Measurements from ENCODE around the gene CHCT1.
"Not testable (repeated sequence)": the region's sequence is repeated elsewhere in the genome, so short reads cannot be mapped to it uniquely, and the experiment has no call there.

The CHCT1 gene

GRCh38 chr17:60401819-60402218, 20.5 kb upstream of the CHCT1 start:
- DNase-seq, result no peak

- DNase-seq, result no peak
Observed at GRCh38 chr17:60403523-60403810, 18.8 kb upstream of the CHCT1 start.

GRCh38 chr17:60403962-60404361, 18.3 kb upstream of the CHCT1 start:
- DNase-seq, result no peak

- no peak for DNase-seq
Observed at GRCh38 chr17:60406887-60407286, 15.4 kb upstream of the CHCT1 start.

GRCh38 chr17:60410001-60410400, 12.3 kb upstream of the CHCT1 start:
- DNase-seq, result no peak

GRCh38 chr17:60412701-60413100, 9.6 kb upstream of the CHCT1 start:
- no peak for DNase-seq

- DNase-seq, result no peak
Observed at GRCh38 chr17:60415146-60415545, 7.1 kb upstream of the CHCT1 start.

- no peak for DNase-seq
Observed at GRCh38 chr17:60416368-60416925, 5.8 kb upstream of the CHCT1 start.

- not testable (repeated sequence) for DNase-seq
Observed at GRCh38 chr17:60419003-60419402, 3.3 kb upstream of the CHCT1 start.

GRCh38 chr17:60419875-60420274, 2.4 kb upstream of the CHCT1 start:
- DNase-seq, result not testable (repeated sequence)

GRCh38 chr17:60421273-60422161, 772 bp upstream of the CHCT1 start:
- peak; percentile 48 to 68 for DNase-seq

- DNase-seq, result no peak
Observed at GRCh38 chr17:60423865-60424264, 1.6 kb downstream of the CHCT1 start.

GRCh38 chr17:60425626-60426025, 3.3 kb downstream of the CHCT1 start:
- DNase-seq, result no peak

GRCh38 chr17:60426596-60426995, 4.3 kb downstream of the CHCT1 start:
- no peak for DNase-seq

- not testable (repeated sequence) for DNase-seq
Observed at GRCh38 chr17:60428491-60428890, 6.2 kb downstream of the CHCT1 start.

- not testable (repeated sequence) for DNase-seq
Observed at GRCh38 chr17:60430561-60430960, 8.3 kb downstream of the CHCT1 start.

- not testable (repeated sequence) for DNase-seq
Observed at GRCh38 chr17:60433021-60433997, 11.0 kb downstream of the CHCT1 start.

GRCh38 chr17:60435244-60436167, 13.2 kb downstream of the CHCT1 start:
- DNase-seq, result peak; percentile 80 to 85

- no peak for DNase-seq
Observed at GRCh38 chr17:60436676-60437075, 14.4 kb downstream of the CHCT1 start.

- DNase-seq, result no peak
Observed at GRCh38 chr17:60439501-60439900, 17.2 kb downstream of the CHCT1 start.

GRCh38 chr17:60442271-60443173, 20.2 kb downstream of the CHCT1 start:
- DNase-seq, result no peak
